Gastrocnemius medialis (tissue), 4 donors: Measurements from ENCODE around the gene ABCF3. TPM values are rescaled to one million over a fixed set of nuclear protein-coding genes. Genes with fewer than 3 reads are reported as not detected.

Experiments used
- ATAC-seq, 2 donors: fragments of 150-250 bp; one replicate each; pipeline ENCODE4 v1.9.1; 2016
- DNase-seq, 2 donors: peaks; one replicate each; pipeline ENCODE4 v3.0.0-alpha.2; 2019
- H3K27ac ChIP-seq, 4 donors: fragments of 200-600 bp; sonication (generic); 1 replicate in 1 of 4; 2 replicates in 3 of 4; pipeline ENCODE4 v1.5.1; 2016 to 2018; ENCODE audit warnings: mild to moderate bottlenecking in 2 of 4, moderate library complexity in 1 of 4
- H3K27me3 ChIP-seq, 3 donors: fragments of 200-600 bp; sonication (generic) in 2 of 3; 1 replicate in 1 of 3; 2 replicates in 2 of 3; pipeline versions ENCODE4 v1.5.1 to v1.6.0; 2016 to 2019; ENCODE audit warnings: mild to moderate bottlenecking in 1 of 3, moderate library complexity in 1 of 3
- H3K36me3 ChIP-seq, 2 donors: fragments of 200-600 bp; sonication (generic) in 1 of 2; one replicate each; pipeline ENCODE4 v1.5.1; 2017 to 2018
- H3K4me1 ChIP-seq, 2 donors: fragments of 200-600 bp; sonication (generic) in 1 of 2; one replicate each; pipeline ENCODE4 v1.5.1; 2016 to 2017; ENCODE audit warnings: mild to moderate bottlenecking in 2 of 2
- H3K4me3 ChIP-seq, 4 donors: fragments of 200-600 bp; sonication (generic) in 3 of 4; 1 replicate in 1 of 4; 2 replicates in 3 of 4; pipeline ENCODE4 v1.5.1; 2016 to 2019; ENCODE audit warnings: mild to moderate bottlenecking in 2 of 4
- H3K9me3 ChIP-seq, 3 donors: fragments of 200-600 bp; sonication (generic) in 2 of 3; 1 replicate in 1 of 3; 2 replicates in 2 of 3; pipeline ENCODE4 v1.5.1; 2016 to 2019
- CTCF ChIP-seq, 5 experiments: fragments of 450-650 bp in 3 of 5; fragments of 200-600 bp in 2 of 5; sonication (generic) in 2 of 5; IDR thresholded peaks in 4 of 5; conservative IDR thresholded peaks in 1 of 5; 1 replicate in 4 of 5; 2 replicates in 1 of 5; pipeline ENCODE4 v1.5.1; 2016 to 2019; ENCODE audit warnings: antibody characterized with exemption in 5 of 5, mild to moderate bottlenecking in 3 of 5, moderate library complexity in 3 of 5
- POLR2A ChIP-seq, 2 donors: fragments of 450-650 bp; IDR thresholded peaks; one replicate each; pipeline ENCODE4 v1.6.1; 2017; ENCODE audit warnings: antibody characterized with exemption in 2 of 2, mild to moderate bottlenecking in 2 of 2, moderate library complexity in 2 of 2
- in situ Hi-C, 4 donors: fragments of 200-750 bp; cut with MboI; loops; one replicate each; pipeline versions ENCODE4 v1.15.0 to v1.8.0; 2017; ENCODE audit warnings: low sequenced_read_pairs in 4 of 4
- intact Hi-C: fragments of 100-400 bp; cut with DNase I; formaldehyde crosslinking; loops from one replicate; pipeline ENCODE4 v1.15.1; 2023; ENCODE audit warnings: low total_unique reads
- total RNA-seq, 4 donors: library from RNA; depleted of rRNA; stranded (reverse); fragments of >200 nt; gene quantifications; one replicate each; pipeline versions ENCODE4 v1.1.0 to v1.2.3, GENCODE V29; 2016

The ABCF3 gene
- total RNA-seq, 4 donors from 2014 or later, result 52.6 to 96.4 (median 63.2) TPM

- in situ Hi-C loops, result loop anchor here in 2 of 4 donors (10.0 kb wide), 1 partner anchor 50 kb away; the partner anchor contains the start of gene EIF2B5 (in 2 of the 2)
- no peak for TF ChIP-seq POLR2A (IDR thresholded peaks at IDR 0.05)
- TF ChIP-seq CTCF (IDR thresholded peaks at IDR 0.05 in 4 of 5, conservative IDR thresholded peaks at IDR 0.05 in 1 of 5), result no peak
- intact Hi-C loops, result loop anchor here (1.0 to 5.0 kb wide), 4 partner anchors 10 to 178 kb away; partner anchors contain the start of genes AP2M1, CLCN2, POLR2H and PSMD2
These were observed 1.3 kb upstream of the ABCF3 start for GRCh38 chr3:184184546-184185230.

GRCh38 chr3:184185461-184186183 lies 377 bp upstream of the ABCF3 start:
- Histone ChIP-seq H3K4me1 (peaks cover 18 to 21% of the 10 kb centered on the region in 2 donors), H3K36me3 (peaks cover 8 to 74% of the 10 kb centered on the region in 2 donors)

More at GRCh38 chr3:184184546-184185230, 1.3 kb upstream of the ABCF3 start:
- H3K4me3 ChIP-seq, result peak overlapping the region in 3 of 4 donors; percentile 78 to 97 (median 97)
- H3K27me3 ChIP-seq, result no peaks in the 10 kb centered on the region
- H3K4me1 ChIP-seq, result peaks cover 18 to 21% of the 10 kb centered on the region in 2 donors
- no peaks in the 10 kb centered on the region for H3K9me3 ChIP-seq
- peaks cover 14 to 74% of the 10 kb centered on the region in 2 donors for H3K36me3 ChIP-seq
- DNase-seq, result no peak
- H3K27ac ChIP-seq, result peak overlapping the region; percentile 89 to 97 (median 96)
- no peak for ATAC-seq

GRCh38 chr3:184186902-184187207 lies 856 bp downstream of the ABCF3 start:
- intact Hi-C loops, result loop anchor here (1.0 to 5.0 kb wide), 6 partner anchors 42 to 175 kb away; partner anchors contain the start of genes CLCN2, EEF1AKMT4, EIF2B5 and POLR2H
- in situ Hi-C loops, result loop anchor here in 2 of 4 donors (10.0 kb wide), 1 partner anchor 52 kb away; the partner anchor contains the start of gene EIF2B5 (in 2 of the 2)

More at GRCh38 chr3:184185461-184186183, 377 bp upstream of the ABCF3 start:
- ATAC-seq (peak; percentile 92 to 97), DNase-seq (peak; percentile 99)
- H3K27me3 ChIP-seq, result no peaks in the 10 kb centered on the region
- no peaks in the 10 kb centered on the region for H3K9me3 ChIP-seq
- intact Hi-C loops (loop anchor here (1.0 to 5.0 kb wide), 7 partner anchors 11 to 177 kb away; partner anchors contain the start of genes AP2M1, CLCN2, EEF1AKMT4 and EIF2B5), in situ Hi-C loops (loop anchor here in 2 of 4 donors (10.0 kb wide), 1 partner anchor 51 kb away; the partner anchor contains the start of gene EIF2B5 (in 2 of the 2))
- peak overlapping the region; percentile 89 to 97 (median 96) for H3K27ac ChIP-seq
- H3K4me3 ChIP-seq, result peak overlapping the region; percentile 78 to 97 (median 90)
- TF ChIP-seq CTCF (IDR thresholded peaks at IDR 0.05 in 4 of 5, conservative IDR thresholded peaks at IDR 0.05 in 1 of 5) (no peak), POLR2A (IDR thresholded peaks at IDR 0.05) (peak in 1 of 2 donors; percentile 69)

More at GRCh38 chr3:184186902-184187207, 856 bp downstream of the ABCF3 start:
- Histone ChIP-seq H3K4me3 (peak overlapping the region; percentile 78 to 97 (median 90)), H3K4me1 (peaks cover 18 to 21% of the 10 kb centered on the region in 2 donors), H3K36me3 (peaks cover 3 to 74% of the 10 kb centered on the region in 2 donors), H3K9me3 (no peaks in the 10 kb centered on the region), H3K27ac (peak overlapping the region; percentile 89 to 97 (median 96)), H3K27me3 (no peaks in the 10 kb centered on the region)
- DNase-seq (no peak), ATAC-seq (no peak)
- no peak for TF ChIP-seq POLR2A (IDR thresholded peaks at IDR 0.05)
- no peak for TF ChIP-seq CTCF (IDR thresholded peaks at IDR 0.05 in 4 of 5, conservative IDR thresholded peaks at IDR 0.05 in 1 of 5)
